BLaER1 (cell line): ENCODE data around the gene GAS7.

Experiments
- H3K27ac ChIP-seq: shearing (Covaris generic); formaldehyde crosslinking; 2 replicates; pipeline ENCODE4 v1.8.1; 2022
- H3K27me3 ChIP-seq: shearing (Covaris generic); formaldehyde crosslinking; 2 replicates; pipeline ENCODE4 v1.8.1; 2022
- H3K36me3 ChIP-seq: shearing (Covaris generic); formaldehyde crosslinking; 2 replicates; pipeline ENCODE4 v1.8.1; 2022
- H3K4me1 ChIP-seq: shearing (Covaris generic); formaldehyde crosslinking; 2 replicates; pipeline ENCODE4 v1.8.1; 2022
- H3K4me2 ChIP-seq: shearing (Covaris generic); formaldehyde crosslinking; 2 replicates; pipeline ENCODE4 v1.8.1; 2022
- H3K4me3 ChIP-seq: shearing (Covaris generic); formaldehyde crosslinking; 2 replicates; pipeline ENCODE4 v1.8.1; 2022
- H3K9ac ChIP-seq: shearing (Covaris generic); formaldehyde crosslinking; 2 replicates; pipeline ENCODE4 v1.8.1; 2022
- H3K9me3 ChIP-seq: shearing (Covaris generic); formaldehyde crosslinking; 2 replicates; pipeline ENCODE4 v1.8.1; 2022
- H4K20me1 ChIP-seq: shearing (Covaris generic); formaldehyde crosslinking; 2 replicates; pipeline ENCODE4 v1.8.1; 2022
- Cebpa-rat ChIP-seq: shearing (Covaris generic); IDR thresholded peaks from 2 replicates; pipeline ENCODE4 v1.8.1; 2022

The GAS7 gene

DNA sequence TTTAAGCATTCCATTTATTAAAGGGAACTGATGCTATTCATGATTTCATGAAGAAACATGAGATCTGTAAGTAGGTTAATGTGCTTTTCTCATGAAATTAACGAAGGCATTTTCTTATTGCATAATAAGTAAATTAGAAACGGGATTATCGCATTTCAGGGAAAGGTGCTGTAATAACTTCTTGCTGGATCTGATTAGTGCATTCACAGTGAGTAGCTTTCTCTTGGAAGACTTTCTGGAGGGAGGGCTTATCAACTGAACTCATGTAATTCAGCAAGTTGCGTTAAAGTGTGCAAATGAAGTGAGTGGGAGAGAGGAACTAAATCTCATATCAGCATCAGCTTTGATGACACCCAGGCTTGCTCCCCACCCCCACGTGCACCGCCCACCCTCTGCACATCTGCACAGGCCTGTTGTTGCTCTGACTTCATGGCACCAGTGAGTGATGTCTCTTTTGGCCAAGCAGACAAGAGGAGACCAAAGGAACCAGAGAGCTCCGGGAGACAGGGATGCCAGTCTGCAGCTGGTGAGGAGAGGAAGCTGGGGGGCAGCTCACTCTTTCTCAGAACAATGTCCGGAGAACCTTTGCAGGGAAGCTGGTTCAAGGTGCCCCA is 26.3 kb upstream of the GAS7 start:
- peak overlapping the region; percentile 27 for H3K4me2 ChIP-seq
- H3K27ac ChIP-seq = no peak overlapping the region
- no peak for TF ChIP-seq Cebpa-rat

DNA sequence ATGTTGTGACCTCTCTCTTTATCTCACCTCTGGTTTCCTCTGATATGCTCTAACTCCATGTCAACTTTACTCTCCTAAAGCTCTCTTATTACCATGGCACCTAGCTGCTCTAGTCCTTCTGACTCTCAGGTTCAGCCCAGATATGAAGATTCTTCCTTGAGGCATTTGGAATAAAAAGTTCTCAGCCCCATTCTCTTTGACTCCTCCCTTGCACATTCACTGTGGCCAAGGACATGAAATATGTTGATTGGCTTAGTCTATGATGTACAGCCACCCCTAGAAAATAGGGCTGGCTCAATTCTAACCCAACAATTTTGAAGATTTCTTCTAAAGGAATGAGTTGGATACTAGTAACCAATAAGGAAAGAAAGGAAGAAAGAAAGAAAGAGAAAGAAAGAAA is 20.8 kb upstream of the GAS7 start:
- no peak overlapping the region for H3K27ac ChIP-seq
- H3K36me3 ChIP-seq = no peaks in the 10 kb centered on the region
- H4K20me1 ChIP-seq = no peaks in the 10 kb centered on the region
- H3K4me3 ChIP-seq = no peak overlapping the region
- H3K9ac ChIP-seq = no peak overlapping the region
- H3K27me3 ChIP-seq = no peaks in the 10 kb centered on the region
- H3K9me3 ChIP-seq = peaks cover 30% of the 10 kb centered on the region
- TF ChIP-seq Cebpa-rat = no peak
- peaks cover 12% of the 10 kb centered on the region for H3K4me1 ChIP-seq
- no peak overlapping the region for H3K4me2 ChIP-seq

More for the DNA sequence above, 26.3 kb upstream of the GAS7 start:
- Histone ChIP-seq H3K4me1 (peaks cover 30% of the 10 kb centered on the region), H3K27me3 (no peaks in the 10 kb centered on the region), H3K9me3 (peaks cover 11% of the 10 kb centered on the region), H3K36me3 (no peaks in the 10 kb centered on the region), H3K4me3 (no peak overlapping the region), H4K20me1 (no peaks in the 10 kb centered on the region), H3K9ac (0 out of 2 replicates have a peak overlapping the region, but pooled peaks have one; percentile 8)

DNA sequence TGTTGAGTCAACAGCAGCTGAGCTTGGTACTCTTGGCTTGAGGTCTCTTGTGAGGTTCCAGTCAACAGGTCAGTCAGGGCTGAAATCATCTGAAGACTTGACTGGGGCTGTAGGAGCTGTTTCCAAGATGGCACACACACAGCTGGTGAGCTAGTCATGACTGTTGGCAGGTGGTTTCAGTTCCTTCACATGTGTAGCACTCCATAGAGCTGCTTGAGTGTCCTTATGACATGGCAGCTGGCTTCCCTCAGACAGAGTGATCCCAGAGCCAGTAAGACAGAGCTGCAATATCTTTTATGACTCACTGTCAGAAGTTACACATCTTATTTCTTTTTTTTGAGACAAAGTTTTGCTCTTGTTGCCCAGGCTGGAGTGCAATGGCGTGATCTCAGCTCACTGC is 19.5 kb upstream of the GAS7 start:
- H3K4me3 ChIP-seq = no peak overlapping the region
- no peak overlapping the region for H3K9ac ChIP-seq
- H3K4me1 ChIP-seq = peaks cover 12% of the 10 kb centered on the region
- H3K27me3 ChIP-seq = no peaks in the 10 kb centered on the region
- no peak overlapping the region for H3K27ac ChIP-seq
- no peaks in the 10 kb centered on the region for H4K20me1 ChIP-seq
- no peak for TF ChIP-seq Cebpa-rat
- H3K36me3 ChIP-seq = no peaks in the 10 kb centered on the region
- peaks cover 29% of the 10 kb centered on the region for H3K9me3 ChIP-seq
- no peak overlapping the region for H3K4me2 ChIP-seq

DNA sequence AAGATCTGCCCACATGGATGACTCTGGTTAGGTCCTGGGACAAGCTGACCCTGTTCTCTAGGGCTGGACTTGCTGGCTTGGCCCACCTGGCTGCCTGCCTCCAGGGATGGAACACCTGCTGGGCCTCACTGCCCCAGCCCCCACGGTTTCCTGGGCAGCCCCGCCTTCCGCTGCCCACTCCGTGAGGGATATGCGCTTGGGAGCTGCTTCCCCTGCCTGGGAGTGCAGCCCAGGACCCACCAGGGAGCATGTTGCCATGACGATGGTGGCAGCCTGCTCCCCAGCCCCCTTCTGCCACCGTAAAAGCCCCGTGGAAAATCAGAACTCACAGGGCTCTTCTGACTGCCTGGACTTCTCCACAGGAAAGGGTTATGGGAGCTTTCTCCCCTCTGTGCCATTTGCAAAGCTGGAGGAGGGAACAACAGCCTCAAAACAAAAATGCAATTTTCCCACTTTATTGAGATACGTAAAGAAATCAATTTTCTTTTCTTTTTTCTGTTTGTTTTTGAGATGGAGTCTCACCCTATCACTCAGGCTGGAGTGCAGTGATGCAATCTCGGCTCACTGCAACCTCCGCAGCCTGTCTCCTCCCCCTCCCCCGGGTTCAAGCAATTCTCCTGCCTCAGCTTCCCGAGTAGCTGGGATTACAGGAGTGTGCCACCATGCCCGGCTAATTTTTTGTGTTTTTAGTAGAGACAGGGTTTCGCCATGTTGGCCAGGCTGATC is 18.0 kb upstream of the GAS7 start:
- Histone ChIP-seq H3K9ac (peak overlapping the region; percentile 32; the same call in 1 of the 2 replicates), H3K4me2 (peak overlapping the region; percentile 62), H3K27ac (peak overlapping the region; percentile 31; the same call in 1 of the 2 replicates), H3K36me3 (no peaks in the 10 kb centered on the region), H3K4me1 (peaks cover 12% of the 10 kb centered on the region), H3K9me3 (peaks cover 26% of the 10 kb centered on the region), H3K27me3 (no peaks in the 10 kb centered on the region), H3K4me3 (no peak overlapping the region), H4K20me1 (no peaks in the 10 kb centered on the region)
- TF ChIP-seq Cebpa-rat = no peak

DNA sequence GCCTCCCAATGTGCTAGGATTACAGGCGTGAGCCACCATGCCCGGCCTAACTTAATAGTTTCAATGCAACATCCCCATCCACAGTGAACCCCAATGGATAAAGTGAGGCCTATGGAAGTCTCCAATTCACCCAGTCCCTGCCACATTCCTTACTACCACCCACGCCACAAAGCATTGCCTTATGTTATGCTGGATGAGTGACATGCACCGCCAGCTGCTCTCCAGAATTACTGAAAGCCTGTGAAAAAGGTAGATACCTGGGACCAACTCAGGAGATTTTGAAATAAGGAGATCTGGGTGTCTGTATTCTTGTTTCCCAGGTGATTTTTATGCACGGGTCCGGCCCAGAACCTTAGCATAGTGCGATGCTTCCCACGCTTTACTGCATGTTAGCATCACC is 16.9 kb upstream of the GAS7 start:
- Histone ChIP-seq H4K20me1 (no peaks in the 10 kb centered on the region), H3K9me3 (peaks cover 26% of the 10 kb centered on the region), H3K27ac (no peak overlapping the region), H3K9ac (no peak overlapping the region), H3K4me3 (no peak overlapping the region), H3K4me1 (peaks cover 12% of the 10 kb centered on the region), H3K36me3 (no peaks in the 10 kb centered on the region), H3K4me2 (no peak overlapping the region), H3K27me3 (no peaks in the 10 kb centered on the region)
- TF ChIP-seq Cebpa-rat = no peak

DNA sequence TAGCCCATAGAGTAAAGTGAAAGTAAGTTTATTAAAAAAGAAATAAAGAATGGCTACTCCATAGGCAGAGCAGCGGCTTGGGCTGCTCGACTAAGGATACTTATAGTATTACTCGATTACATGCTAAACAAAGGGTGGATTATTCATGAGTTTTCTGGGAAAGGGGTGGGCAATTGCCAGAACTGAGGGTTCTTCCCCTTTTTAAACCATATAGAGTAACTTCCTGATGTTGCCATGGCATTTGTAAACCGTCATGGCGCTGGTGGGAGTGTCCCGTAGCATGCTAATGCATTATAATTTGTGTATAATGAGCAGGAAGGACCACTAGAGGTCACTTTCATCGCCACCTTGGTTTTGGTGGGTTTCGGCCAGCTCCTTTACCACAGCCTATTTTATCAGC is 13.3 kb upstream of the GAS7 start:
- Histone ChIP-seq H3K27me3 (no peaks in the 10 kb centered on the region), H3K9ac (no peak overlapping the region), H3K9me3 (peaks cover 6% of the 10 kb centered on the region), H3K4me3 (no peak overlapping the region), H3K4me1 (peaks cover 19% of the 10 kb centered on the region), H3K36me3 (no peaks in the 10 kb centered on the region), H3K4me2 (no peak overlapping the region), H4K20me1 (no peaks in the 10 kb centered on the region), H3K27ac (no peak overlapping the region)
- TF ChIP-seq Cebpa-rat = no peak

DNA sequence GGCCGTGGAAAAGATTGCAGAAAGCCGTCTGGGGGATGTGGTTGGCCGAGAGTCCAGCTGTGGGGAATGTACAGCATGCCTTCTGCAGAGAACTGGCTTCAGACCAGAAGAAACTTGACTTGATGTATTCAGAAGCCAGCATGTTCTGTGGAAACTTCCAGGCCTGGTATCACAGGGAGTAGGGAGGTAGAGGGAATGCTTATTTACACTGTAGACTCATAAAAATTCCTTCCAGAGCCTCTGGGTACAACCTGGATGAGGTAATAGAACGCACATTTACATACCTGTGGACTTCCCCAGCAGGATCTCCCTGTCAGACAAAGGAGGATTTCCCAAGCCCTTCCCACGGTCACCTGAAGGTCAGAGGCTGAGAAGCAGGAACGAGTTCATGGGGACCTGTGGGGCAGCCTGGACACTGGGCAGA is 11.8 kb upstream of the GAS7 start:
- Histone ChIP-seq H4K20me1 (no peaks in the 10 kb centered on the region), H3K36me3 (no peaks in the 10 kb centered on the region), H3K4me2 (no peak overlapping the region), H3K4me1 (peaks cover 10% of the 10 kb centered on the region), H3K4me3 (no peak overlapping the region), H3K27me3 (no peaks in the 10 kb centered on the region), H3K9ac (no peak overlapping the region), H3K27ac (no peak overlapping the region), H3K9me3 (peaks cover 21% of the 10 kb centered on the region)
- TF ChIP-seq Cebpa-rat = no peak

DNA sequence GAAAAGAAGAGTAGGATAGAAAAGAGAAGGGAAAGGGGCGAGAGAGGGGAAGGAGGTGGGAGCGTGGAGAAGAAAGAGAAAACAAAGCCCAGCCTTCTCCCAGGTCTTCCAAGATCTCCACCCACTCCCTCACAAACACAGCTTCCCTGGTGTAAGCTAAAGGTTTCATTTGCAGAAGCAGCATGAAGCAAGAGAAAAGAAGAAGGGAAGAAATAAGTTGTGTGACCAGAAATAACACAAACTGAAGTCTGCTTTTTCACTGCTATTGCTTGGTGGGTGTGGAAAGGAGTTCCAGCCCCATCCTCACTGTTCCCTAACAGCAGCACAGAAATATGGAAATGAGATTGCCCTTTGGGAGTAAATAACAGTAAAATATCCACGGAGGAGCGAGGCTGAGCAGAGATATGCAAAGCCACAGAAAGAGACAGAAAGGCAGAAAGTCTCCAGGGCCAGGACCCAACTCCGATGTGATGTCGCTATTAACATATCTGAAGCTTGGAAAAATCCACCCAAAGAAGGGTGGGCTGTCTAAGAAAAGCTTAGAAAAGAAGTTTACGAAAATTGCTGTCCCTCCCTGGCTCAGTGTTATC is 10.3 kb upstream of the GAS7 start:
- H3K27me3 ChIP-seq = no peaks in the 10 kb centered on the region
- no peak overlapping the region for H3K9ac ChIP-seq
- no peaks in the 10 kb centered on the region for H4K20me1 ChIP-seq
- peaks cover 35% of the 10 kb centered on the region for H3K9me3 ChIP-seq
- H3K36me3 ChIP-seq = no peaks in the 10 kb centered on the region
- peaks cover 10% of the 10 kb centered on the region for H3K4me1 ChIP-seq
- TF ChIP-seq Cebpa-rat = no peak
- H3K4me3 ChIP-seq = no peak overlapping the region
- H3K27ac ChIP-seq = 0 out of 2 replicates have a peak overlapping the region, but pooled peaks have one; percentile 13
- no peak overlapping the region; the same call in 1 of the 2 replicates for H3K4me2 ChIP-seq

DNA sequence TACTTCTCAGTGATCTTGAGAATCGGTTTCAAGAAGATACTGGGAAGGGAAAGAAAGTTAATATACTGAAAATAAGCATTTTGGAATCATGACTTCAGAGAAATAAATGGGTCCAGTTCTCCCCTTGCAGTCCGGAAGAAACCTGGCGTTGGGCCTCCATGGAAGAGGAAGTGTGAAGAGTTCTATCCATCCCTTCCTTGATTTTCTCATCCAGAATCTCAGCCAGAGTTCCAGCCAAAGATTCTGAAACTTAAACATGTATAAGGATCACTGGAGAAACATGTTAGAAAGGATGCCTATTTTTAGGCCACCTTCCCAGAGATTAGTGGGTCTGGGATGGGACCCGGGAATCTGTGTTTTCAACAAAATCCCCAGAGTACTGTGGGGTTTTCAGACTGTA is 8.7 kb upstream of the GAS7 start:
- Histone ChIP-seq H4K20me1 (no peaks in the 10 kb centered on the region), H3K4me1 (peaks cover 10% of the 10 kb centered on the region), H3K9me3 (peaks cover 46% of the 10 kb centered on the region), H3K27me3 (no peaks in the 10 kb centered on the region), H3K27ac (no peak overlapping the region), H3K4me2 (no peak overlapping the region), H3K4me3 (no peak overlapping the region), H3K36me3 (no peaks in the 10 kb centered on the region), H3K9ac (no peak overlapping the region)
- TF ChIP-seq Cebpa-rat = no peak

DNA sequence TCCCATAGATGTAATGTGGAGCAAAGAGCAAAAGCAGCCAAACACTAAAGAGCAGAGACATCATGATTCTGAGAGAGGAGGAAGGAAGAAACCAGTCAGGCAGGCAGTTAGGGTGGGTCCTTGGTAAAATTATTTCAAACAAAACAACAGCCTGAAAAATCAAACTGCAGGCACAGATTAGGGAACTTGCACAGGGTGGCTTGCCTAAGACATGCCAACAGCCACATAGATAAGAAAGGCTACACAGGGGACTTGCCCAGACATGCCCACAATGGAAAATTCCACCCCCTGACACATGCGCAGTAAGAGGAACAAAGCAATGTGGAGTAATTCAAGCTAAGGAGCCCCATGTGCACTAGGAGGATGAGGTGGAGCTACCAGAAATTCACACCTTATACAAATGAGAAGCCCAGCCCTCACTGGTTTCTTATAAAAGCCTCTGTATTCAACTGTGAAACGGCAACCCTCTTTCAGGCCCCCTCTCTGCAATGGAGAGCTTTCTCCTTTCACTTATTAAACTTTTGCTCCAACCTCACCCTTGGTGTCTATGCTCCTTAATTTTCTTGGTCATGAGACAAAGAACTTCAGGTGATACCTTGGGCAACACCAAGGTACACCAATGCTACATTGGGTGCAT is 7.3 kb upstream of the GAS7 start:
- Histone ChIP-seq H3K27ac (peak overlapping the region; percentile 22; the same call in 1 of the 2 replicates), H3K27me3 (no peaks in the 10 kb centered on the region), H3K9me3 (peaks cover 46% of the 10 kb centered on the region), H3K9ac (no peak overlapping the region), H3K4me3 (peak overlapping the region; percentile 30; the same call in 1 of the 2 replicates), H4K20me1 (no peaks in the 10 kb centered on the region), H3K36me3 (no peaks in the 10 kb centered on the region), H3K4me2 (no peak overlapping the region), H3K4me1 (peaks cover 10% of the 10 kb centered on the region)
- TF ChIP-seq Cebpa-rat = no peak
